ENCODE data around the gene CSDE1. TPM values are rescaled to one million over a fixed set of nuclear protein-coding genes. Genes with fewer than 3 reads are reported as not detected.
"Not testable (repeated sequence)": the region's sequence is repeated elsewhere in the genome, so short reads cannot be mapped to it uniquely, and the experiment has no call there.

CSDE1 gene
- 226 TPM for polyA plus RNA-seq (2012; ENCODE audit: low read depth, missing spikeins)

GRCh38 chr1:114757455-114758255 is at the start of gene CSDE1:
Gene CSDE1 (minus strand): TSS chr1:114757984. CDS start chr1:114739890, 18,094 bp downstream.
- peak; percentile 99 for FAIRE-seq
- no peak for TF ChIP-seq PAX5 (IDR thresholded peaks at IDR 0.05; ENCODE audit: insufficient read depth, low read length, severe bottlenecking)
- peak; percentile 97 for TF ChIP-seq TAF1 (IDR thresholded peaks at IDR 0.05; ENCODE audit: low read depth, low read length)
- peak; percentile 32; the same call in 1 of the 2 replicates for TF ChIP-seq SPI1 (IDR thresholded peaks at IDR 0.05; ENCODE audit: low read depth, low read length)
- peak; percentile 52; the same call in 1 of the 2 replicates for TF ChIP-seq POU2F2 (IDR thresholded peaks at IDR 0.05; ENCODE audit: low read depth, low read length)
- peak; percentile 96 for TF ChIP-seq POLR2AphosphoS5 (IDR thresholded peaks at IDR 0.05; ENCODE audit: low read depth, low read length)
- peak; percentile 96 for TF ChIP-seq POLR2A (IDR thresholded peaks at IDR 0.05; ENCODE audit: low read depth, low read length)
- DNase-seq (ENCODE audit: insufficient read length, low spot score): peak; percentile 61

GRCh38 chr1:114804449-114804848 is 46.7 kb upstream of the CSDE1 start:
- not testable (repeated sequence) for FAIRE-seq; DNase-seq (ENCODE audit: insufficient read length, low spot score)

GRCh38 chr1:114803001-114803400 is 45.2 kb upstream of the CSDE1 start:
- TF ChIP-seq POU2F2 (IDR thresholded peaks at IDR 0.05; ENCODE audit: low read depth, low read length) (no peak), TAF1 (IDR thresholded peaks at IDR 0.05; ENCODE audit: low read depth, low read length) (no peak), PAX5 (IDR thresholded peaks at IDR 0.05; ENCODE audit: insufficient read depth, low read length, severe bottlenecking) (no peak), POLR2AphosphoS5 (IDR thresholded peaks at IDR 0.05; ENCODE audit: low read depth, low read length) (no peak), POLR2A (IDR thresholded peaks at IDR 0.05; ENCODE audit: low read depth, low read length) (no peak), SPI1 (IDR thresholded peaks at IDR 0.05; ENCODE audit: low read depth, low read length) (no peak)
- FAIRE-seq (no peak), DNase-seq (ENCODE audit: insufficient read length, low spot score) (no peak)

- TF ChIP-seq POLR2A (IDR thresholded peaks at IDR 0.05; ENCODE audit: low read depth, low read length) (no peak), PAX5 (IDR thresholded peaks at IDR 0.05; ENCODE audit: insufficient read depth, low read length, severe bottlenecking) (no peak), POU2F2 (IDR thresholded peaks at IDR 0.05; ENCODE audit: low read depth, low read length) (no peak), POLR2AphosphoS5 (IDR thresholded peaks at IDR 0.05; ENCODE audit: low read depth, low read length) (no peak), SPI1 (IDR thresholded peaks at IDR 0.05; ENCODE audit: low read depth, low read length) (no peak), TAF1 (IDR thresholded peaks at IDR 0.05; ENCODE audit: low read depth, low read length) (no peak)
- FAIRE-seq (no peak), DNase-seq (ENCODE audit: insufficient read length, low spot score) (no peak)
Measured at GRCh38 chr1:114794038-114794437, 36.3 kb upstream of the CSDE1 start.

- not testable (repeated sequence) for FAIRE-seq; DNase-seq (ENCODE audit: insufficient read length, low spot score)
Measured at GRCh38 chr1:114790581-114790980, 32.8 kb upstream of the CSDE1 start.

GRCh38 chr1:114786440-114786839 is 28.7 kb upstream of the CSDE1 start:
- not testable (repeated sequence) for DNase-seq (ENCODE audit: insufficient read length, low spot score); FAIRE-seq

GRCh38 chr1:114782476-114782875 is 24.7 kb upstream of the CSDE1 start:
- TF ChIP-seq SPI1 (IDR thresholded peaks at IDR 0.05; ENCODE audit: low read depth, low read length): no peak
- no peak for TF ChIP-seq TAF1 (IDR thresholded peaks at IDR 0.05; ENCODE audit: low read depth, low read length)
- TF ChIP-seq POLR2AphosphoS5 (IDR thresholded peaks at IDR 0.05; ENCODE audit: low read depth, low read length): no peak
- TF ChIP-seq PAX5 (IDR thresholded peaks at IDR 0.05; ENCODE audit: insufficient read depth, low read length, severe bottlenecking): no peak
- TF ChIP-seq POU2F2 (IDR thresholded peaks at IDR 0.05; ENCODE audit: low read depth, low read length): no peak
- no peak for TF ChIP-seq POLR2A (IDR thresholded peaks at IDR 0.05; ENCODE audit: low read depth, low read length)
- FAIRE-seq (no peak), DNase-seq (ENCODE audit: insufficient read length, low spot score) (no peak)

- TF ChIP-seq POLR2AphosphoS5 (IDR thresholded peaks at IDR 0.05; ENCODE audit: low read depth, low read length) (peak; percentile 97), TAF1 (IDR thresholded peaks at IDR 0.05; ENCODE audit: low read depth, low read length) (peak; percentile 85), POLR2A (IDR thresholded peaks at IDR 0.05; ENCODE audit: low read depth, low read length) (peak; percentile 98), PAX5 (IDR thresholded peaks at IDR 0.05; ENCODE audit: insufficient read depth, low read length, severe bottlenecking) (no peak), POU2F2 (IDR thresholded peaks at IDR 0.05; ENCODE audit: low read depth, low read length) (peak; percentile 53; the same call in 1 of the 2 replicates), SPI1 (IDR thresholded peaks at IDR 0.05; ENCODE audit: low read depth, low read length) (no peak)
- FAIRE-seq (peak; percentile 92), DNase-seq (ENCODE audit: insufficient read length, low spot score) (peak; percentile 79)
Measured at GRCh38 chr1:114780344-114781226, 22.8 kb upstream of the CSDE1 start, which contains the start of gene SIKE1. Gene SIKE1 (minus strand): TSS chr1:114780685. CDS start chr1:114780607, 78 bp downstream.

- no peak for TF ChIP-seq TAF1 (IDR thresholded peaks at IDR 0.05; ENCODE audit: low read depth, low read length)
- no peak for TF ChIP-seq POU2F2 (IDR thresholded peaks at IDR 0.05; ENCODE audit: low read depth, low read length)
- TF ChIP-seq PAX5 (IDR thresholded peaks at IDR 0.05; ENCODE audit: insufficient read depth, low read length, severe bottlenecking): no peak
- no peak for TF ChIP-seq POLR2A (IDR thresholded peaks at IDR 0.05; ENCODE audit: low read depth, low read length)
- no peak for TF ChIP-seq SPI1 (IDR thresholded peaks at IDR 0.05; ENCODE audit: low read depth, low read length)
- TF ChIP-seq POLR2AphosphoS5 (IDR thresholded peaks at IDR 0.05; ENCODE audit: low read depth, low read length): no peak
- DNase-seq (ENCODE audit: insufficient read length, low spot score) (no peak), FAIRE-seq (no peak)
Measured at GRCh38 chr1:114779722-114780121, 21.9 kb upstream of the CSDE1 start.

GRCh38 chr1:114776726-114777125 is 18.9 kb upstream of the CSDE1 start:
- not testable (repeated sequence) for FAIRE-seq; DNase-seq (ENCODE audit: insufficient read length, low spot score)

Measured in GM12891 (cell line).